HepG2 (cell line): ENCODE results near the gene MEF2B. TPM values are rescaled to one million over a fixed set of nuclear protein-coding genes. Genes with fewer than 3 reads are reported as not detected.

ENCODE experiments used
- ATF6 ChIP-seq: sonication (generic); formaldehyde crosslinking; conservative IDR thresholded peaks from 2 replicates; pipeline ENCODE4 v1.4.0; 2020; ENCODE audit warnings: missing genetic modification reagents
- EZH2 ChIP-seq: conservative IDR thresholded peaks from 2 replicates; pipeline ENCODE4 v1.6.1; 2012; ENCODE audit warnings: mild to moderate bottlenecking, low read depth, low read length, moderate library complexity
- HMGXB4 ChIP-seq, 2 experiments: sonication (generic) in 1 of 2; formaldehyde crosslinking in 1 of 2; IDR thresholded peaks; 2 replicates each; pipeline versions ENCODE4 v1.4.0 to v1.6.1; 2018 to 2020; ENCODE audit warnings: missing genetic modification reagents in 2 of 2, borderline replicate concordance in 1 of 2, low read depth in 1 of 2, mild to moderate bottlenecking in 1 of 2, missing biosample characterization in 1 of 2
- KDM1A ChIP-seq: IDR thresholded peaks from 2 replicates; pipeline ENCODE4 v1.6.1; 2016; ENCODE audit warnings: missing compliant biosample characterization
- SMARCC2 ChIP-seq: fragments of 450-650 bp; IDR thresholded peaks from 2 replicates; pipeline ENCODE4 v1.6.1; 2017; ENCODE audit warnings: antibody characterized with exemption, mild to moderate bottlenecking
- SNAPC4 ChIP-seq: sonication (generic); formaldehyde crosslinking; IDR thresholded peaks from 2 replicates; pipeline ENCODE4 v1.4.0; 2020; ENCODE audit warnings: mild to moderate bottlenecking, missing genetic modification reagents
- TFDP1 ChIP-seq: IDR thresholded peaks from 2 replicates; pipeline ENCODE4 v1.6.1; 2016; ENCODE audit warnings: missing compliant biosample characterization, missing genetic modification reagents, borderline replicate concordance
- ZNF451 ChIP-seq: sonication (generic); formaldehyde crosslinking; IDR thresholded peaks from 2 replicates; pipeline ENCODE4 v1.5.0; 2020; ENCODE audit warnings: mild to moderate bottlenecking, missing genetic modification reagents
- ZNF496 ChIP-seq: sonication (generic); formaldehyde crosslinking; IDR thresholded peaks from 2 replicates; pipeline ENCODE4 v1.8.1; 2023; ENCODE audit warnings: mild to moderate bottlenecking, moderate library complexity, missing genetic modification reagents; ENCODE audit not compliant: insufficient replicate concordance
- ZNF512B ChIP-seq: sonication (generic); formaldehyde crosslinking; IDR thresholded peaks from 2 replicates; pipeline ENCODE4 v1.5.1; 2020; ENCODE audit warnings: missing genetic modification reagents, mild to moderate bottlenecking, borderline replicate concordance
- polyA plus RNA-seq, 8 experiments: library from polyadenylated mRNA; depleted of rRNA in 3 of 8; stranded (reverse) in 7 of 8; unstranded in 1 of 8; fragments of >200 nt; fragmentation: Illumina TruSeq in 4 of 8; extraction: Trizol in 4 of 8; gene quantifications; 2 replicates each; pipeline versions ENCODE4 v1.2.1 to v1.2.3, GENCODE V29; 2011 to 2016; ENCODE audit warnings: low read depth in 4 of 8, missing spikeins in 1 of 8, mixed read lengths in 1 of 8; ENCODE audit not compliant: insufficient read depth in 1 of 8
- total RNA-seq, 5 experiments: library from RNA; depleted of rRNA; stranded (reverse); fragments of >200 nt; fragmentation: Illumina TruSeq; extraction: Trizol; gene quantifications; 2 replicates each; pipeline ENCODE4 v1.2.3, GENCODE V29; 2016; ENCODE audit warnings: low read depth in 1 of 5

MEF2B gene
- total and polyA plus RNA-seq, 2 of the 13 experiments (the other 11 are each of a cell fraction or from before 2014, with no cell fraction given): 1.2 to 1.7 TPM

GRCh38 chr19:19138109-19138981 is 31.7 kb downstream of the MEF2B start, which contains the start of gene TMEM161A (continued):
- TF ChIP-seq ZNF451: no peak
- no peak for TF ChIP-seq ZNF512B
- no peak for TF ChIP-seq SNAPC4 (CRISPR knock-in tag)
- no peak for TF ChIP-seq SMARCC2
- no peak for TF ChIP-seq KDM1A (CRISPR knock-in tag)
- no peak for TF ChIP-seq ATF6 (CRISPR knock-in tag)
- no peak for TF ChIP-seq EZH2
- TF ChIP-seq TFDP1: peak; percentile 88
- no peak for TF ChIP-seq ZNF496 (CRISPR knock-in tag)
- TF ChIP-seq HMGXB4 (CRISPR knock-in tag; IDR thresholded peaks at IDR 0.05; ENCODE audit: borderline replicate concordance in 1 of 2, low read depth in 1 of 2): peak; percentile 55 to 64; a peak in 2 of 4 replicates
